TTC549 (cell line): ENCODE data around the gene STK33.
"Not testable (repeated sequence)": the region's sequence is repeated elsewhere in the genome, so short reads cannot be mapped to it uniquely, and the experiment has no call there.

ENCODE experiments used
- FAIRE-seq: peaks from 2 replicates; lab custom pipeline; 2012; peaks lifted over from hg19 to GRCh38; lab: Jason Lieb, UNC

STK33 gene

DNA sequence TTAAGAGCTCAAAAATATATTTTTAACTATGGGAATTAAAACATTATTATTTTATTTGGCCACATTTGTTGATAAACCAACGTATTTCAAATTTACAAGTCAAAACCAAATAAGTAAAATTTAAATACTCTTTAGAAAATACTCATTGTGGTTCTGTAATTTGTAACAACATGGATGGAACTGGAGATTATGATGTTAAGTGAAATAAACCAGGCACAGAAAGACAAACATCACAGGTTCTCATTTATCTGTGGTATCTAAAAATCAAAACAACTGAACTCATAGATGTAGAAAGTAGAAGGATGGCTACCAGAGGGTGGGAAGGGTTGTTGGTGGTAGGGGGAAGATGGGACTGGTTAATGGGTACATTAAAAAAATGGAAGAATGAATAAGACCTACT is 50.8 kb downstream of the STK33 start:
- FAIRE-seq = no peak

DNA sequence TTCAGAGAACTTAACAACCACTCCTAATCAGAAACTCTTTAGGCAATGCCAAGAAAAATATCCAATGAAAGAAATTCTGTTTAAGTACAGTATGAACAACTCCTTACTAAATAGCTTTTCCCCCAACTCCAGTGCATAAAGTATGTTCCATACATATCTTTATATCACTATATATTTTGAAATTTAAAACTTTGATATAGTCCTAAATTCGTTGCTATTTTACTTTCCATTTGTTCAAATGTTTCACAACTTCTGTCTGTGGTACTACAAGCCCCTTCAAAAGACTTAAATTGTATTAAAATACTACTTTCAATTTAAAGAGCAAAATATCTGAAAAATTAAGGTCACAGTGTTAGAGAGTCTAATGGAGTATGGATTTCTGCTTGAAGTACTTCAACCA is 52.6 kb downstream of the STK33 start:
- FAIRE-seq = no peak

DNA sequence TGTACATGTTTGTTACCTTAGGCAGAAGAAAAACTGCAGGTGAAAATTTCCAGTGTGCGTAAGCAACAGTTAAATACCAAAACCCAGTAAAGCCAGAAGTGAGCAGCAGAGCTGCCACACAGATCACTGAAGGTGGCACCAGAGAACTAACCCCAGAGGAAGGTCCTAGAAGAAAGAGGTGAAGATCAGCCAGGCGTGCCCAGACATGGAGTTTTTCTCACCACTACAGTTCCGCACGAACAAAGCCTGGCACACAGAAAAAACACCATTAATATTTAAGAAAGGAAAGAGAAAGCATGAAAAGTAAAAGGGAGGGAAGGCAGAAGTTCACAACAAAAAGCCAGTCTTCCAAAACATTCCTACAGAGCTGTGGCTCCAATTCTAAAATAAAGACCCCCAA is 60.7 kb downstream of the STK33 start:
- no peak for FAIRE-seq

DNA sequence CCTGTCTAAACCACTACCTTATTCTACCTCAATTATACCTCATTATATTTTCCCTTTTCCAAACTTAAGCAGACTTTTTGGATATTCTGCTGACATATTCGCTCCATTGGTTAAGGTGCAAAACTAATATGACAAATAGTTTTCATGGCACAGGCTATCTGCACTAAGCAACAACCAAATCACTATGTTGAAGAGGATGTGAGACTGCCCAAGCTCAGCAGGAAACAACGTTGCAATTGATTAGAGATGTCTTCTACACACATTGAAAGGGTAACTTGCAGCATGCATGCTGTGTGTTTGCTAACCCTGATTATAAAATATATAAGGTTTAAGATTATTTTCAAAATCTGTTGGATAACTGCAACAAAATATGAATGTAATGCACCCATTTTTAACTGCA is 61.6 kb downstream of the STK33 start:
- no peak for FAIRE-seq

DNA sequence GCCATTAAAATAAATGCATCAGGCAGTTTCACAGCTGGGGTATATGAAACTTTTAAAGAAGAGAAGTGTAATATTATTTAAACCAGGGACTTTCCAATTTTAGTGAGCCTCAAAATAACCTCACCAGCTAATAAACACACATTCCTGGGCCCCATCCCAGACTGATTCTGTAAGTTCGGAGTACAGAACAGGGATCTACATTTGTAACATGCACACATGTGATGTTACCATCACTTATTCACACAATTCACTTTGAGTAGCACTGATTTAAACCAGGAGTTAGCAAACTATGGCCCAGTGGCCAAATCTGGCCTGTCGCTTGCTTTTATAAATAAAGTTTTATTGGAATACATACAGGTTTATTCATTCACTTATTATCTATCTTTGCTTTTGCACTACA is 62.0 kb downstream of the STK33 start:
- FAIRE-seq = no peak

DNA sequence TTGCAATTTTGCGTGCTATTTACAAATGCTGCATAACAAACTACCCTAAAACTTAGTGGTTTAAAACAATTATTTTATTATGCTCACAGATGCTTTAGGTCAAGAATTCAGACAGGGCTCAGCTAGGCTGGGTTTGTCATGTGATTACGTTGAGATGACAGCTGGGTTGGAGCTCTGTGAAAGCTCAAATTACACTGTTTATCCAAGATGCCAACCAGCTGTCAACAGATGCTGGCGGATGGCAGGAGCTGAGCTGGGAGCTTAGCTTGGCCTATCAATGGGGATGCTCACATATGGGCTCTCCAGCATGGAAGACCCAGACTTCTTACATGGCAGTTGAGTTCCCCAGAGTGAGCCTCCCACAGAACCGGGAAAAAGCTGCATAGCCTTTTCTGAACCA is 62.7 kb downstream of the STK33 start:
- FAIRE-seq = no peak

DNA sequence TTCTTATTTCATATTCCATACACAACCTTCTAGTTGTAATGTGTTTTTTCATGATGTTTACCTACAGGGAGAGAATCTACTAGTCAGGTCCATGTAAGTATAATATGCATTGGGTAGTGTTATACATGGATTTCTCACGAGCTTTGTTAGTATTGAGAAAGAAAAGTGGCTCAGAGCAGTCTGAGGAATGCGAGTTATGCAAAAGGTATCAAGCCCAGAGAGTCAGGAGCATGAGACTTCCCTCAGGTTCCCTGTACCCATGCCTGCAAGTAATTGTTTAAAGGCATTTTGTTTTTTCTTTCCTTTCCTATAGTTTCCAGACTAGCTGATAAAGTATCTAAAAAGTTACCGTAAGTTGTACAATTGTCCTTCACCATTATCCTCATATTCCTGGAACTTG is 66.1 kb downstream of the STK33 start:
- FAIRE-seq = no peak

DNA sequence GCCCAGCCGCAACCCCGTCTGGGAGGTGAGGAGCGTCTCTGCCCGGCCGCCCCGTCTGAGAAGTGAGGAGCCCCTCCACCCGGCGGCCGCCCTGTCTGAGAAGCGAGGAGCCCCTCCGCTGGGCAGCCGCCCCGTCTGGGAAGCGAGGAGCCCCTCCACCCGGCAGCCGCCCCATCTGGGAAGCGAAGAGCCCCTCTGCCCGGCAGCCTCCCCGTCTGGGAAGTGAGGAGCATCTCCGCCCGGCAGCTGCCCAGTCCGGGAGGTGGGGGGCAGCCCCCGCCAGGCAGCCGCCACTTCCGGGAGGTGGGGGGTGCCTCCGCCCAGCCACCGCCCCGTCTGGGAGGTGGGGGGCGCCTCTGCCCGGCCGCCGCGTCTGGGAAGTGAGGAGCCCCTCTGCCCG is 70.6 kb downstream of the STK33 start:
- no peak for FAIRE-seq

DNA sequence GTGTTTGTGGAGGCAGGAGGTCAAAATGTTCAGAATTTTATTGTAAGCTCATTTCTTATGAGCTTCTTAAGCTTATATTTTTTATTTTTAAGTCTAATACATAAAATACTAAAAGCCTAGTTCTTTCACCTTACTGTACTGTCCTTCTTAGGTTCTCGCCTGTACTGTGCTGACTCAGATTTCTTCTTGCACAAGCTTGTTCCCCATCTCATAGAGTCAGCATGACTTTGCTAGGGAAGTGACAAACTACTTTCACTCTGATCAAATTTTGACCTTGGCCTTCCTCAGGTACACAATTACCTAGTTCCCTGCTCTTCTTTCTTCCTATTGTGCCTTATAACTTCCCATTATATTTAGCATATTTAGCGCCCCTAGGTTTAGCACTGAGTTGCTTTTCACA is 81.5 kb downstream of the STK33 start:
- FAIRE-seq = no peak

DNA sequence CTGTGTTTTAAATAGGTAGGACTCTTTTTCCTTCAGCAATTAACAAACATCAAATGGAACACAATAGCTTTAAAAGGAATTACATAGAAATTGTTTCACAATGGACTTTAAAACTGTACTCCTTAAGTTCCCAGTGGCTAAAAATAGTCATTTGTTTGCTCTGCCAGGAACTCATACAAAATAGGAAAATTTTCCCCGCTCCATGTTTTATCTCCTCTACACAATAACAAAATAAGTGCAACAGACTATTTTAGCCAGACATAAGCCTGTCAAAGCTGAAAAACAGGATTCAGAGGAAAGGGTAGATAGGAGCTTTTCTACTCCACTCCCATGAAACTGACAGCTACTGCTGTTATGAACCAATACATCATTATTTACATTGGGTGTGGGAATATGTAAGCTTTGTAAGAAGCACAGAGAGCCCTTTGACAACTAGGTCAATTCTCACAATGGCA is 90.1 kb downstream of the STK33 start:
- FAIRE-seq = no peak

DNA sequence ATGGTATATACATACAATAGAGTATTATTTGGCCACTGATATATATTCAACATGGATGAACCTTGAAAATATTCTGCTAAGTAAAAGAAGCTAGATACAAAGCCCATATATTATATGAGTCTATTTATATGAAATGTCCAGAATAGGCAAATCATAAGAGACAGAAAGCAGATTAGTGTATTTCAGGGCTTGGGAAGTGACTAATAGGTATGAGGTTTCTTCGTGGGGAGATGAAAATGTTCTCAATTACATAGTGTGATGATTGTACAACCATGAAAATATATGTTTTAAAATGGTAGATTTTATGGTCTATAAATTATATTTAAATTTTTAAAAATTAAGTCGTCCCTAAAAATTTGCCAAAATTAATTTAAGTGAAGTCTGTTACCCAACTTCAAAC is 92.2 kb downstream of the STK33 start:
- no peak for FAIRE-seq

DNA sequence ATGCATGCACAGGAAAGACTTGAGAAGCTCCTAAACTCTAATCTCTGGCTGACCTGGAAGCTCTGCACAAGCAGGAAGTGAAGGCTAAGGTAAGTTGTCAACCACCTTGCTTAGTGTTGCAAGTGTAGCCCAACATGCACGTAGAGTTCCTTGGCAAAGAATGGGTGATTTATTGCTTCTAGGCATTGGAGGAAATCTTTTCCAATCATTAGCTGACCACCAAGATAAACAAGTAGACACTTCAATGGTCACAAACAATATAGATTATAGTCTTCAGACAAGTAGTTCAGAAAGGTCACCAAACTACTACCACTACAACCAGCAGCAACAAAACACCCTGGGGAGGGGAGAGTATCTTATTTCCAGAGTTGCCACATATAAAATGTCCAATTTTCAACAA is 105.6 kb downstream of the STK33 start:
- no peak for FAIRE-seq

DNA sequence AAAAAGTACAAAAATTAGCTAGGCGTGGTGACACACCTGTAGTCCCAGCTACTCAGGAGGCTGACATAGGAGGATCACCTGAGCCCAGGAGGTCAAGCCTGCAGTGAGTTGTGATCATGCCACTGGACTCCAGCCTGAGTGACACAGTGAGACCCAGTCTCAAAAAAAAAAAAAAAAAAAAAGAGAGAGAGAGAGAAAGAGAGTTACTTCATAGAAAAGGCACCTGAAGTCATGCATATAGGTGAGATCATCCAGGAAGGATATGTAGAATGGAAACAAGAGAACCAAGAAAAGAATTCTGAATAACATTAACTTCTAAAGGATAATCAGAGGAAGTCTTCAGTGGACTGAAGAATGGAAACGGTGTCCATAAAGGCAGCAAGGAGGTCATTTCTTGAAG is 106.8 kb downstream of the STK33 start:
- no peak for FAIRE-seq

DNA sequence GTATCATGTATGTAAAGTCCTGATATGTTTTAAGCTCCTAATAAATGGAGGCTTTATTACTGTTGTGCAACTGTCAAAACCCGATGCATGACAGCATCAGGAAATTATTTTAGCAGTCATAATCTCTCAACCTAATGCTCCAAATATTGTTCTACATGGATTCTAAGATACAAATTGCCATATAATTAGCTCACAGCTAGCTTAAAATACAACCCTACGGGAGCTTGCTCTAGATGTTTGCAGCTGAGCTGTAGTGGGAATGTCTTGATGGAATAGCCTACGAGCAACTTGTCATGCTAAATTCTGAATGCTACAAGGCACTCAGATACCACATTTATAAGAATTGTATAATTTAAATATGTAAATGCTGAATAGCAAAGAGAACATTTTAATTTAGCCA is 109.8 kb downstream of the STK33 start:
- FAIRE-seq = no peak

DNA sequence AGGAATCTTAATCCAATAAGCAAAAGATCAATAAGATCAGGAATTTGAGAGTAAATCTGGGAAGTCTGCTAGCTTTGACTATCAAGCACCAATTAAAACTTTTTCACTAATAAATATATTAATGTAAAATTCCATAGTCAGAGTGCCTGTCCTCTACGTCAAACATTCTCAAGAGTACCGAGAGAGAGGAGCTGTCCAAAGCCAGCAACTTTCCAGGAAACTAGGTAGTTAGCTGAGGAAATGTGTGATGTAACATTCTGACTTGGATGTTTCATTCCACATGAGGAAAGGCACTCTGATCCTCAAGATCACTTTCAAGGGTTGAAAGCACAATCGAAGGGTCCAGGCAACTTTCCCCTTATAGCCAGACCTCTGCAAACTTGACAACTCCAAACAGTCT is 113.2 kb downstream of the STK33 start:
- FAIRE-seq = no peak

DNA sequence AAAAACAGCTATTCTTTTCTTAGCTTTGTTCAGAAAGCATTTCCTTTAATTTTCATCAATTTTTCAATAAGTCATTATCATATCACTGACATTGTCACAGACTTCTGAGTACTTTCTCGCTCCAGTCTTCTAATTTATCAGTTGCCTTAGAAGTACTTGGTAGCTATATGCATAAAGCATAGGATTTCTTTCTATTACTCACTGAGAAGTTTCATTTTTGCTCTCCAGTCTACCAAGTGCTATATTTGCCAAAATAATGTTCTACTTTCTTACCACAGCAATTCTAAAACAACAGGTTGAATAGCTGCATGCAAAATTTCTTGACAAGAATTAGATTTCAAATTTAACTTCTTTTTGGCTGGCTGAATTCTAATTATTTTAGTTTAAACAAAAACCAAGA is 116.3 kb downstream of the STK33 start:
- FAIRE-seq = no peak

DNA sequence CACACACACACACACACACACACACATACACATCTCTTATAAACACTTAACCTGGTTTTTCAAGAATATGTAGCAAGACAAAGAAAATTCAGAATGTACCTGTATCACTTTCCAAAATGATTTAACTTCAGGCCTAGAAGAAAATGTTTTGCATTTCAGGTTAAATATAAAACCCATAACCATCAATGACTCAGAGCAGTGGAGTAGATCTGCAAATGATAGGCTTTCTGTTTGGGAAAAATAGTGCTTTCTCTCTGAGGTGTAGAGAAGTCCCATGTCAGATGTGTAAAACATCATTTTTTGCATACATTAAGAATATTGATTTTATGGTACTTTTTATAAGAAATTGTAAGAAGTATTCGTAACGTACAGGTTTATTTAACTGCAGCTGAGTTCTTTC is 116.9 kb downstream of the STK33 start:
- no peak for FAIRE-seq

DNA sequence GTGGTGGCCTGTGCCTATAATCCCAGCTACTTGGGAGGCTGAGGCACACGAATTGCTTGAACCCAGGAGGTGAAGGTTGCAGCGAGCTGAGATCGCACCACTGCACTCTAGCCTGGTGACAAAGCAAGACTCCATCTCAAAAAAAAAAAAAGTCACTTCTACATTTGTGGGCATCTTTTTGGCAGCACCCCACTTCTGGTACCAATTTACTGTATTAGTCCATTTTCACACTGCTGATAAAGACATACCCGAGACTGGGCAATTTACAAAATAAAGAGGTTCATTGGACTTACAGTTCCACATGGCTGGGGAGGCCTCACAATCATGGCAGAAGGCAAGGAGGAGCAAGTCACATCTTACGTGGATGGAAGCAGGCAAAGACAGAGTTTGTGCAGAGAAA is 126.2 kb downstream of the STK33 start:
- FAIRE-seq = not testable (repeated sequence)

DNA sequence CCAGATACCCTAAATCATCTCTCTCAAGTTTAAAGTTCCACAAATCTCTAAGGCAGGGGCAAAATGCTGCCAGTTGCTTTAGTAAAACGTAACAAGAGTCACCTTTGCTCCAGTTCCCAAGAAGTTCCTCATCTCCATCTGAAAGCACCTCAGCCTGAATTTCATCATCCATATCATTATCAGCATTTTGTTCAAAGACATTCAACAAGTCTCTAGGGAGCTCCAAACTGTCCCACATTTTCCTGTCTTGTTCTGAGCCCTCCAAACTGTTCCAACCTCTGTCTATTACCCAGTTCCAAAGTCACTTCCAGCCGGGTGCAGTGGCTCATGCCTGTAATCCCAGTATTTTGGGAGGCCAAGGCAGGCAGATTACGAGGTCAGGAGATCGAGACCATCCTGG is 126.7 kb downstream of the STK33 start:
- not testable (repeated sequence) for FAIRE-seq

DNA sequence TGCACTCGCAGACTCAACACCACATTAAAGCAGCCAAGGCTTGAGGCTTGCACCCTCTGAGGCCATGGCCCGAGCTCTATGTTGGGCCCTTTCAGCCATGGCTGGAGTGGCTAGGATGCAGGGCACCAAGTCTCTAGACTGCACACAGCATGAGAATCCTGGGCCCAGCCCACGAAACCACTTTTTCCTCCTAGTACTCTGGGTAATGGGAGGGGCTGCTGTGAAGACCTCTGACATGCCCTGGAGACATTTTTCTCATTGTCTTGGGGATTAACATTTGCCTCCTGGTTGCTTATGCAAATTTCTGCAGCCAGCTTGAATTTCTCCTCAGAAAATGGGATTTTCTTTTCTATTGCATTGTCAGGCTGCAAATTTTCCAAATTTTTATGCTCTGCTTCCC is 127.1 kb downstream of the STK33 start:
- FAIRE-seq = not testable (repeated sequence)

DNA sequence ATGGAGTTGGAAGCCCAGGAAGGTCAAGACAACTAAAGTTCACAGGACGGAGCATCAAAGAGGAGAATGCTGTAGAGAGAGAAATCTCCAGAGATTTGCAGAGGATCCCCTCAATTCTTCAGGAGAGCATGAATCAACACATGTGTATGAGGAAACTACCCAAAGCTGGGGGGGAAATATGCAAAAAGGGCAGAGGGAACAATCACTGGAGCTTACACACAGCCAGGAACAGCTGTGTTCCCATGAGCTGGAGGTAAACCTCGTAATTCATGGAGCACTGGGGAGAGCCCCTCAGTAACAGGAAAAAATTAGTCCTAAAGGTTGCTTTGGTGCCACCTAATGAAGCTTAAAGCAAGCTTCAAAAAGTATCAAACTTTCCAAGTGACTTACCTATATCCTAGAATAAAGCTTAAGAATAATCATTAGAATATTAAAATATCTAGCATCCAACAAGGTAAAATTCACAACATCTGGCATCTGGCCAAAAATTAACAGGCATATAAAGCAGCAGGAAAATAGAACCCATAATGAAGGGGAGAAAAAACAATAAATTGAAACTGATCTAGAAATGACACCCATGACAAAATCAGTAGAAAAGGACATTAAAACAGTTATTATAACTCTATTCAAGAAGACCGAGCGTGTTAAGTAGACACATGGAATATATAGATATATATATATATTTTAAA is 134.2 kb downstream of the STK33 start:
- no peak for FAIRE-seq

DNA sequence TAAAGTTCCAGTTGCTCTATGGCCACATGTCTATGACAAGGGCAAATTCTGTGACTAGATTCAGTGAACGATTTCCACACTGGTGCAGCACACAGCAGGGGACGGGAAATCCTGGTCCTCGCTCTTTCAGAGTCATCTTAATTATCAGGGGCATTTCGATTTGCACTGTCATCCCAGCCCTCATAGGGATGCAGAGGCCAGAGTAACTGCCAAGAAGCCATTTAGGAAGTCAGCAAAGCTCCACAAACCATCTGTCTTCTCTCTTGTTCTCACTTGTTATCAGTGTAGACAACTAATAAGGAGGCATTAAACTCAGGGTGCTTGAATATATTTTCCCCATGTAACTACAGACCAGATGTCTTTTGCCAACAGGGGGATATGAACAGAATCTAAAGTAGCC is 151.7 kb downstream of the STK33 start:
- FAIRE-seq = no peak

DNA sequence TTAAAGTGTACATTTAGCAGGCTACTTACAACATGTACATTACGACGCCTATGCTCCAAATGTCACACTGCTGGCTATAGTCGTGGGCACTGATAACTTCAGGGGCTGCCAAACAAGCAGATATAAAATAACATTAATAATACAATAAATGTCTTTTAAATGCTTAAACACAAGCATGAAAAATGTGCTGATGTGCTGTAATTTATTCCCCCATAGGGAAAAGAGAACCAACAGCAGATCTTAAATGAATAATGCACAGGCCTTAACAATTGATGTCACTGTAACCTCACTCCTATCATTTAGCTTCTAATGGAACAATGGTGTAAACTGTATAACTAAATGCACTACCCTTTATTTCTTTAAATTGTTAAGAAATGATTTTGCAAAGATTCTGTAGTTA is 153.4 kb downstream of the STK33 start:
- no peak for FAIRE-seq

DNA sequence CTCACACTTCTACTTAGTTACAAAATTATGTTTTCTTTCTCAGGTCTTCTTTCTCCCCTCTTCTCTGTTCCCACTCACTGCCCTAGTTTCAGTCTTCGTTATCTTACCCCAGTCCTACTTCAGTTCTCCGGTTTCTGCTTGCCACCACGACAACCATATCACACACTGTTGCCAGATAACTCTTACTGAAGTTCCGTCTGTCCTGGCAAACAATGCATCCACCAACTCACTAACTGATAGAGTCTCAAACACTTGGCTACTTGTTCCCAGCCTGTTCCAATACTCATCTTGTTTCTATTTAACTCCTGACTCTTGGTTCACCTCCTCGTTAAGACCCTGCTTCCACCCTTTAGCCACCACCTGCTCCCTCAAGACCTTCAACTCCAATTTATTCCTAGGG is 164.5 kb downstream of the STK33 start:
- no peak for FAIRE-seq

DNA sequence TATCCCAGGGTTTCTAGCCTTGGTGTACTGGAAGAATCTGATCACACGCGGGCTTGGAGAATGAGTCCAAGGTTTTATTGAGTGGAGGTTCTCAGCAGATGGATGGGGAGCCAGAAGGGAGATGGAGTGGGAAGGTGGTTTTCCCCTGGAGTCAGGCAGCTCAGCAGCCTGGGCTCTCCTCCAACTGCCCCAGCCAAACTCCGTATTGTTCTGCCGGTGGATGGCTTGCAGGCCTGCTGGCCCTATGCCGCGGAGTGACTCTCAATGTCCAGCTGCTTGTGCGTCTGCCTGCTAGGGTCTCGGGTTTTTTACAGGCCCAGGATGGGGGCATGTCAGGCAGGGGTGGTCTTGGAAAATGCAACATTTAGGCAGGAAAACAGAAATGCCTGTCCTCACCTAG is 168.0 kb downstream of the STK33 start:
- FAIRE-seq = no peak
